OCI-LY3 (cell line): Measurements from ENCODE around the gene NAV2.

Experiments used
- H2AFZ ChIP-seq: fragments of 200-600, 300-600 bp; shearing (Covaris generic); 2 replicates; pipeline ENCODE4 v1.6.0; 2014; ENCODE audit warnings: antibody characterized with exemption, low read depth, low read length
- H3K27ac ChIP-seq: fragments of 200-600, 300-600 bp; sonication (generic); 2 replicates; pipeline ENCODE4 v1.5.1; 2014; ENCODE audit warnings: mild to moderate bottlenecking, low read length, moderate library complexity, mixed read lengths
- H3K27me3 ChIP-seq: fragments of 200-600, 300-600 bp; sonication (generic); 2 replicates; pipeline ENCODE4 v1.6.1; 2014; ENCODE audit warnings: low read depth, low read length, mixed read lengths
- H3K36me3 ChIP-seq: fragments of 200-600, 300-600 bp; sonication (generic); replicated peaks from 2 replicates; pipeline ENCODE3; 2014; ENCODE audit warnings: low read depth, low read length, mixed read lengths
- H3K4me1 ChIP-seq: fragments of 300-600, 200-600 bp; sonication (generic); 2 replicates; pipeline ENCODE4 v1.6.1; 2014; ENCODE audit warnings: low read length, mixed read lengths
- H3K4me2 ChIP-seq: fragments of 200-600, 300-600 bp; sonication (generic); 2 replicates; pipeline ENCODE4 v1.6.1; 2014; ENCODE audit warnings: low read length, mixed read lengths
- H3K4me3 ChIP-seq: fragments of 300-600, 200-600 bp; sonication (generic); 2 replicates; pipeline ENCODE4 v1.5.1; 2014; ENCODE audit warnings: antibody characterized with exemption, mild to moderate bottlenecking, low read length, moderate library complexity
- H3K79me2 ChIP-seq: fragments of 300-600, 200-600 bp; shearing (Covaris generic); 2 replicates; pipeline ENCODE4 v1.6.1; 2014; ENCODE audit warnings: mild to moderate bottlenecking, low read length, mixed read lengths
- H3K9ac ChIP-seq: fragments of 300-600, 200-600 bp; shearing (Covaris generic); 2 replicates; pipeline ENCODE4 v1.6.0; 2014; ENCODE audit warnings: mild to moderate bottlenecking, low read length, moderate library complexity
- H3K9me3 ChIP-seq: fragments of 200-600, 300-600 bp; shearing (Covaris generic); 2 replicates; pipeline ENCODE4 v1.6.1; 2014; ENCODE audit warnings: low read length, mixed read lengths; ENCODE audit not compliant: insufficient read depth
- H4K20me1 ChIP-seq: fragments of 200-600, 300-600 bp; sonication (generic); 2 replicates; pipeline ENCODE4 v1.6.1; 2016; ENCODE audit warnings: low read length, mixed read lengths; ENCODE audit not compliant: insufficient read depth
- CTCF ChIP-seq: fragments of 200-600, 300-600 bp; sonication (generic); IDR thresholded peaks from 2 replicates; pipeline ENCODE4 v1.5.1; 2014; ENCODE audit warnings: antibody characterized with exemption, low read length, low read depth
- EZH2phosphoT487 ChIP-seq: fragments of 200-600 bp; shearing (Covaris generic); IDR thresholded peaks from 2 replicates; pipeline ENCODE4 v1.6.1; 2018; ENCODE audit warnings: antibody characterized with exemption, mixed run types, low read depth

NAV2 gene

GRCh38 chr11:19687392-19687791 lies 25.2 kb upstream of the NAV2 start:
- H3K4me3 ChIP-seq = no peak overlapping the region
- no peak overlapping the region for H2AFZ ChIP-seq
- peaks cover 33% of the 10 kb centered on the region for H3K27me3 ChIP-seq
- no peak overlapping the region for H3K27ac ChIP-seq
- H3K9me3 ChIP-seq = no peaks in the 10 kb centered on the region
- H3K4me2 ChIP-seq = no peak overlapping the region
- TF ChIP-seq CTCF (no peak), EZH2phosphoT487 (no peak)
- no peaks in the 10 kb centered on the region for H4K20me1 ChIP-seq
- no peaks in the 10 kb centered on the region for H3K79me2 ChIP-seq
- H3K4me1 ChIP-seq = no peaks in the 10 kb centered on the region
- no peaks in the 10 kb centered on the region for H3K36me3 ChIP-seq
- H3K9ac ChIP-seq = no peak overlapping the region

DNA sequence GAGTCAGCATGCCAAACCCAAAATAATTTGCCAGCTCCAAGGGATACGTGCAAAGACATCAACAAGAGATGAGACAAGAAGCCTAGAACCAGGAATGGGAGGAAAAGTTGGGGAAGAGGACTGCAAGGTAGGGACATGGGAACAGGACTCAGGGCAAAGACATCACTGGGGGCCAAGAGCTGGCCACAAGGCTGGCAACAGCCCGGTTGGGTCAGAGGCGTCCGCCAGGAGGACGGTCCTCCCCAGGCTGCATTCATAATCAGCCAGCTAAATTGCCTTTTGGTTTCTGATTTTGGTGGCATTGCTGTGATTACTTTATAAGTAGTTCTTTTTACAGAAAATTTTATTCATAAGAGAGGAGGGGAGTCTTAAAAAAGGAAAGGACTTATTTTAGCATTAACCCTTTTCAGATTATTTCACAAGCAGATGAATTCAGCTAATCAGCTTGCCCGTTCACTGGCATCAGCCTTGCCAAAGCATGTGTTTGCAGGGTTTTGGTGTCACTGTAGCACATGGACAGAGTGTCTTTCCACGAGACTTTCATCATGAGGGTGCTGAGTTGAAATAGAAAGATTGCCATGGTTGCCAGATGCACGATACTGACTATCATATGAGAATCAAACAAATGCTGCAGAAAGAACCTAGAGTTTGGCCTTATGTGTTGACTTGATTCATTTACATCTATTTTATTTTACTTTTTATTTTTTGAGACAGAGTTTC lies 23.2 kb upstream of the NAV2 start:
- peaks cover 33% of the 10 kb centered on the region for H3K27me3 ChIP-seq
- H3K79me2 ChIP-seq = no peaks in the 10 kb centered on the region
- no peak overlapping the region for H3K4me3 ChIP-seq
- H4K20me1 ChIP-seq = no peaks in the 10 kb centered on the region
- H3K9ac ChIP-seq = no peak overlapping the region
- H3K9me3 ChIP-seq = no peaks in the 10 kb centered on the region
- no peak overlapping the region for H3K4me2 ChIP-seq
- no peaks in the 10 kb centered on the region for H3K36me3 ChIP-seq
- H3K27ac ChIP-seq = no peak overlapping the region
- H2AFZ ChIP-seq = no peak overlapping the region
- H3K4me1 ChIP-seq = no peaks in the 10 kb centered on the region
- no peak for TF ChIP-seq EZH2phosphoT487
- no peak for TF ChIP-seq CTCF

GRCh38 chr11:19690885-19691284 lies 21.8 kb upstream of the NAV2 start:
- no peaks in the 10 kb centered on the region for H3K9me3 ChIP-seq
- no peak overlapping the region for H3K4me3 ChIP-seq
- H3K79me2 ChIP-seq = no peaks in the 10 kb centered on the region
- H3K9ac ChIP-seq = no peak overlapping the region
- no peak overlapping the region for H3K27ac ChIP-seq
- TF ChIP-seq CTCF (no peak), EZH2phosphoT487 (no peak)
- peaks cover 33% of the 10 kb centered on the region for H3K27me3 ChIP-seq
- H2AFZ ChIP-seq = no peak overlapping the region
- no peaks in the 10 kb centered on the region for H3K36me3 ChIP-seq
- H3K4me2 ChIP-seq = no peak overlapping the region
- H3K4me1 ChIP-seq = no peaks in the 10 kb centered on the region
- H4K20me1 ChIP-seq = no peaks in the 10 kb centered on the region

DNA sequence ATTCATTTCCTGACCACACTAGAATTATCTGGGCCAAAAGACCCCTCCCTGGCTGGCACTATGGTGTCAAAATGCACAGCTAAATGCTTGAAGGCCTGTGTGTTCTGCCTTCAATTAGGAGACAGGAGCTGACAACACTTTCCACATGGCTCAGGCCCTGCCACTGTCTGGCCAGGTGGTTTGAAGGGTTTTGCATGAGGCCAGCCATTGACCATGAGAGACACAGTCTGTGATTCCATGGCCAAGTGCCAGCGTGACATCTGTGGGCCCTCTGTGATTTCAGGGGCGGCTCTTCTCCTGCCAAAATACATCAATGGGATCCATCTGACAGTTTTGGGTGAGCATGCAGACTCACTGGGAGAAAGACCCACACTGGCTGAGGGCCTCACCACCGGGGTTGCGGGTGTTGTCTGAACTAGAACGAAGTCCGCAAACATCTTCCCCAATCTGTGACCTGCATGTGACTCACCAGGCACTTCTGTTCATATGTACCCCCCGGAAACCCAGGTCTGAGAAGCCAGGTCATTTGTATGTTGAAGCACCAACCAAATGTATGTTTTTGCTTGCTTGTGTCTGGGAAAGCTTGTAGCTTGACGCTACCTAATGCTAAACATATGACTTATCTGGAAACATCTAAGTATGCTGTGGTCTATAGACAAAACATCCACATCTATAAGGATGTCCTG lies 20.7 kb upstream of the NAV2 start:
- H3K4me2 ChIP-seq = no peak overlapping the region
- no peaks in the 10 kb centered on the region for H3K79me2 ChIP-seq
- peaks cover 36% of the 10 kb centered on the region for H3K27me3 ChIP-seq
- no peaks in the 10 kb centered on the region for H3K4me1 ChIP-seq
- H3K9ac ChIP-seq = no peak overlapping the region
- no peak overlapping the region for H3K4me3 ChIP-seq
- no peaks in the 10 kb centered on the region for H3K36me3 ChIP-seq
- TF ChIP-seq CTCF (no peak), EZH2phosphoT487 (no peak)
- H3K27ac ChIP-seq = no peak overlapping the region
- H3K9me3 ChIP-seq = no peaks in the 10 kb centered on the region
- no peaks in the 10 kb centered on the region for H4K20me1 ChIP-seq
- H2AFZ ChIP-seq = no peak overlapping the region
